Gastroesophageal sphincter (tissue), 4 donors: ENCODE results near the gene HAUS8. TPM values are rescaled to one million over a fixed set of nuclear protein-coding genes. Genes with fewer than 3 reads are reported as not detected.

Source experiments
- ATAC-seq: fragments of 150-250 bp; one replicate; pipeline ENCODE4 v1.9.1; 2016; ENCODE audit warnings: mild to moderate bottlenecking, moderate library complexity
- H3K27ac ChIP-seq, 4 donors: fragments of 200-600 bp; sonication (generic) in 3 of 4; 1 replicate in 3 of 4; 2 replicates in 1 of 4; pipeline ENCODE4 v1.5.1; 2016 to 2019
- H3K27me3 ChIP-seq: fragments of 200-600 bp; sonication (generic); one replicate; pipeline ENCODE4 v1.5.1; 2019
- H3K36me3 ChIP-seq, 2 donors: fragments of 200-600 bp; sonication (generic); one replicate each; pipeline ENCODE4 v1.5.1; 2019; ENCODE audit warnings: control low read depth in 1 of 2
- H3K4me1 ChIP-seq, 3 donors: fragments of 200-600 bp; sonication (generic); 1 replicate in 2 of 3; 2 replicates in 1 of 3; pipeline ENCODE4 v1.5.1; 2016 to 2019; ENCODE audit warnings: control low read depth in 2 of 3
- H3K4me3 ChIP-seq, 2 donors: fragments of 200-600 bp; sonication (generic); one replicate each; pipeline ENCODE4 v1.5.1; 2019; ENCODE audit warnings: mild to moderate bottlenecking in 1 of 2, moderate library complexity in 1 of 2
- H3K9me3 ChIP-seq, 3 donors: fragments of 200-600 bp; sonication (generic); one replicate each; pipeline ENCODE4 v1.5.1; 2017 to 2019; ENCODE audit warnings: control low read depth in 2 of 3
- EP300 ChIP-seq: sonication (generic); formaldehyde crosslinking; IDR thresholded peaks from one replicate; pipeline ENCODE4 v1.6.1; 2017; ENCODE audit warnings: antibody characterized with exemption, mild to moderate bottlenecking
- POLR2A ChIP-seq, 2 donors: fragments of 450-650 bp; IDR thresholded peaks; one replicate each; pipeline ENCODE4 v1.6.1; 2017; ENCODE audit warnings: antibody characterized with exemption in 2 of 2, mild to moderate bottlenecking in 2 of 2, moderate library complexity in 1 of 2
- POLR2AphosphoS5 ChIP-seq: sonication (generic); formaldehyde crosslinking; IDR thresholded peaks from one replicate; pipeline ENCODE4 v1.6.1; 2017; ENCODE audit warnings: antibody characterized with exemption
- WGBS, 2 donors: methylation state at CpG; one replicate each; pipeline ENCODE4 v1.1.5; 2018; ENCODE audit warnings: low coverage in 1 of 2; 5-methylcytosine and 5-hydroxymethylcytosine counted together
- total RNA-seq, 4 donors: library from RNA; depleted of rRNA; stranded (reverse); fragments of >200 nt; gene quantifications; one replicate each; pipeline ENCODE4 v1.1.0, GENCODE V29; 2016
- TF ChIP-seq, protein P1 (sequence below), 4 experiments: fragments of 200-600 bp in 2 of 4; fragments of 450-650 bp in 2 of 4; sonication (generic) in 1 of 4; IDR thresholded peaks; one replicate each; pipeline ENCODE4 v1.5.1; 2017 to 2019; ENCODE audit warnings: antibody characterized with exemption in 4 of 4, mild to moderate bottlenecking in 2 of 4, moderate library complexity in 2 of 4

HAUS8 gene
- total RNA-seq, 4 donors from 2014 or later, result 3.2 to 6.4 (median 5.5) TPM

DNA sequence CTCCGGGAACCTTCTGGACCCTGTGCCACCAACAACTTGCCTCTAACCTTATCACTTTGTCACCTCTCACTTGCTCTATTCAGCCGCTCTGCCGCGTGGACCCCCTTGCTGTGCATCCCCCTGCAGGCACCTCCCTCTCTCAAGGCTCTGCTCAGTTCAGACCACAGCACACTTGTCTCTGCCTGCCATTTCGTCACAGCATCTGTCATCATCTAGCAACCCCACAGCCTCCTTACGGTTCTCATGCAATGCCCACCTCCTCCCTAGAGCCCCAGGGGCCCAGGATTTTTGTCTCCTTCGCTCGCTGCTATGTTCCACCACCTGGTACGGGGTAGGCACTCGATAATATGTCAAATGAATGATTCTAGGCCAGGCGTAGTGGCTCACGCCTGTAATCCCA lies 4.8 kb downstream of the HAUS8 start:
- H3K4me1 ChIP-seq, result peaks cover 0 to 27% (median 8%) of the 10 kb centered on the region in 3 donors
- ATAC-seq, result no peak
- H3K9me3 ChIP-seq, result no peaks in the 10 kb centered on the region
- TF ChIP-seq POLR2AphosphoS5 (no peak), EP300 (no peak), POLR2A (IDR thresholded peaks at IDR 0.05) (no peak)
- TF ChIP-seq, protein P1, sequence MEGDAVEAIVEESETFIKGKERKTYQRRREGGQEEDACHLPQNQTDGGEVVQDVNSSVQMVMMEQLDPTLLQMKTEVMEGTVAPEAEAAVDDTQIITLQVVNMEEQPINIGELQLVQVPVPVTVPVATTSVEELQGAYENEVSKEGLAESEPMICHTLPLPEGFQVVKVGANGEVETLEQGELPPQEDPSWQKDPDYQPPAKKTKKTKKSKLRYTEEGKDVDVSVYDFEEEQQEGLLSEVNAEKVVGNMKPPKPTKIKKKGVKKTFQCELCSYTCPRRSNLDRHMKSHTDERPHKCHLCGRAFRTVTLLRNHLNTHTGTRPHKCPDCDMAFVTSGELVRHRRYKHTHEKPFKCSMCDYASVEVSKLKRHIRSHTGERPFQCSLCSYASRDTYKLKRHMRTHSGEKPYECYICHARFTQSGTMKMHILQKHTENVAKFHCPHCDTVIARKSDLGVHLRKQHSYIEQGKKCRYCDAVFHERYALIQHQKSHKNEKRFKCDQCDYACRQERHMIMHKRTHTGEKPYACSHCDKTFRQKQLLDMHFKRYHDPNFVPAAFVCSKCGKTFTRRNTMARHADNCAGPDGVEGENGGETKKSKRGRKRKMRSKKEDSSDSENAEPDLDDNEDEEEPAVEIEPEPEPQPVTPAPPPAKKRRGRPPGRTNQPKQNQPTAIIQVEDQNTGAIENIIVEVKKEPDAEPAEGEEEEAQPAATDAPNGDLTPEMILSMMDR (IDR thresholded peaks at IDR 0.05), result no peak
- WGBS, 2 donors, result 85 to 91% methylated on average over 9 to 10 of the region's 12 CpGs
- H3K27ac ChIP-seq, result no peak overlapping the region
- no peaks in the 10 kb centered on the region for H3K27me3 ChIP-seq
- H3K4me3 ChIP-seq, result no peak overlapping the region
- peaks cover 0 to 49% of the 10 kb centered on the region in 2 donors for H3K36me3 ChIP-seq

DNA sequence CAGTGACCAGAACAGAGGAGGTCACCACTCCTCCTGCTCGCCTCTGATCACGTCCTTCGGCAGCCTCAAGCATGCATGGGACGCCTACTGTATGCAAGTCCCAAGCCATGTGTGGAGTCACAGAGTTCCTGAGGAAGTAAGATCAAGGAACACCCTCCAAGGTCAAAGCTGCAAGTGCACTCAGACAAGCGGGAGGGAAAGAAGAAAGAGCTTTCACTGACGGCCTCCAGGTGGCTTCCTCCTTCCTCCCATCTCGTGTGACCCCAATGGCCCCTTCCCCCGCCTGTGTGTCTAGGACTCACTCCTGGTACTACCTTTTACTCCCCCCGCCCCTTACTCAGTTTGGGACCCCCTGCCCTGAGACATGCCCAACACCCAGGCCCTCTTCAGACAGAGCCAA lies 6.1 kb downstream of the HAUS8 start:
- Histone ChIP-seq H3K27ac (no peak overlapping the region), H3K9me3 (peaks cover 0 to 3% (median 0%) of the 10 kb centered on the region in 3 donors), H3K36me3 (peaks cover 0 to 49% of the 10 kb centered on the region in 2 donors), H3K4me1 (peaks cover 0 to 18% (median 2%) of the 10 kb centered on the region in 3 donors), H3K4me3 (no peak overlapping the region), H3K27me3 (no peaks in the 10 kb centered on the region)
- ATAC-seq, result no peak
- WGBS, 2 donors, result no CpG with 5 or more reads among the region's 9 CpGs
- TF ChIP-seq POLR2AphosphoS5 (no peak), EP300 (no peak), POLR2A (IDR thresholded peaks at IDR 0.05) (no peak)
- TF ChIP-seq, protein P1 (IDR thresholded peaks at IDR 0.05), result no peak

DNA sequence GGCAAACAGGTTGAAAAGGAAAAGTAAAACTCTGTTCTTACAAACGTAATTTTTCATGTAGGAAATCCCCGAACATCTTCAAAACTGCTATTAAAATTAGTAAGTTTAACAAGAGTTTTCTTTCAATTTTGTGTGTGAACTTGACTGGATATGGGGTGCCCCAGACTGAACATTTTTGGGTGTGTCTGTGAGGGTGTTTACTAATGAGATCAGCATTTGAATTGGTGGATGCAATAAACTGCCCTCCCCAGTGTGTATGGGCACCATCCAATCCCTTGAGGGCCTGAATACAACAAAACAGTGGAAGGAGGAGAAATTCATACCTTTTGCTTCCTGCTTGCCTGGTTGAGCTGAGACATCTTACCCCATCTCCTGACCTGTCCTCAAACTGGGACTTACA lies 11.8 kb downstream of the HAUS8 start:
- Histone ChIP-seq H3K9me3 (peaks cover 0 to 13% (median 0%) of the 10 kb centered on the region in 3 donors), H3K27ac (no peak overlapping the region), H3K36me3 (peaks cover 0 to 39% of the 10 kb centered on the region in 2 donors), H3K4me1 (peaks cover 0 to 7% (median 0%) of the 10 kb centered on the region in 3 donors), H3K4me3 (no peak overlapping the region), H3K27me3 (no peaks in the 10 kb centered on the region)
- 94 to 96% methylated on average over 2 of the region's 2 CpGs for WGBS, 2 donors
- ATAC-seq, result no peak
- TF ChIP-seq, protein P1 (IDR thresholded peaks at IDR 0.05), result no peak
- no peak for TF ChIP-seq POLR2AphosphoS5
- TF ChIP-seq POLR2A (IDR thresholded peaks at IDR 0.05), result no peak
- TF ChIP-seq EP300, result no peak

DNA sequence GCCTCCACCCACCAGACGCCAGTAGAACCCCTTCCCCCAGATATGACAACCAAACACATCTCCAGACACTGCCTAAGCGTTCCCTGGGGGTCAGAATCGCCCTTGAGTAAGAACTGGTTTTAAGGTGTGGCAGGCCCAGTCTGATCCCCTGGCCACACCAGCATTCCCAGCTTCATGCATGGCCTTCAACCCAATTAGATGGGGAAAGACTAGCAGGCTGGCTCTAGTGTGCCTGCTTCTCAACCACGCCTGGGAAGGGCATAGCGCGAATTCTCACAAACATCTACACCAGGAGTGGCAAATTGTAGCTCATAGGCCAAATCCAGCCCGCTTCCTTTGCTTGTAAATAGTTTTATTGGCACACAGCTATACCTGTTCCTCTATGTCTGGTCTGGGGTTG lies 13.6 kb downstream of the HAUS8 start:
- Histone ChIP-seq H3K4me3 (no peak overlapping the region), H3K9me3 (peaks cover 0 to 23% (median 0%) of the 10 kb centered on the region in 3 donors), H3K4me1 (no peaks in the 10 kb centered on the region), H3K27ac (no peak overlapping the region), H3K27me3 (no peaks in the 10 kb centered on the region), H3K36me3 (peaks cover 0 to 46% of the 10 kb centered on the region in 2 donors)
- ATAC-seq, result no peak
- TF ChIP-seq, protein P1 (IDR thresholded peaks at IDR 0.05), result no peak
- no peak for TF ChIP-seq POLR2A (IDR thresholded peaks at IDR 0.05)
- TF ChIP-seq EP300, result no peak
- no peak for TF ChIP-seq POLR2AphosphoS5
- WGBS, 2 donors, result 100% methylated on average over 1 of the region's 7 CpGs

DNA sequence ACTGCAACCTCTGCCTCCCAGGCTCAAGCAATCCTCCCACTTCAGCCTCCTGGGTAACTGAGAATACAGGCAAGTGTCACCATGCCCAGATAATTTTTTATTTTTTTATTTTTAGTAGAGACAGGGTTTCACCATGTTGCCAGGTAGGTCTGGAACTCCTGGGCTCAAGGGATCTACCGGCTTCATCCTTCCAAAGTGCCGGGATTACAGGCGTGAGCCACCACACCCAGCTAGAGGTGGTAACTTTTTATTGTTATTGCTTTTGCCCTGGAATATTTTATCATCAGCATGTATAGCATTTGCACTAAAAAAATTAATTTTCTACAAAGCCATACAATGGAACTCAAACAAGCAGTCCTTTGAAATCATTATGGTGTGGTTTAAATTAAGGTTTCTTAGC lies 14.0 kb downstream of the HAUS8 start:
- Histone ChIP-seq H3K27me3 (no peaks in the 10 kb centered on the region), H3K27ac (no peak overlapping the region), H3K36me3 (peaks cover 0 to 47% of the 10 kb centered on the region in 2 donors), H3K9me3 (peaks cover 0 to 23% (median 0%) of the 10 kb centered on the region in 3 donors), H3K4me3 (no peak overlapping the region), H3K4me1 (no peaks in the 10 kb centered on the region)
- WGBS, 2 donors, result 100% methylated on average over 2 of the region's 3 CpGs
- no peak for ATAC-seq
- no peak for TF ChIP-seq EP300
- TF ChIP-seq, protein P1 (IDR thresholded peaks at IDR 0.05), result no peak
- TF ChIP-seq POLR2A (IDR thresholded peaks at IDR 0.05), result no peak
- no peak for TF ChIP-seq POLR2AphosphoS5
